Keratinocyte (primary cell): ENCODE data around the gene KRT79. TPM values are rescaled to one million over a fixed set of nuclear protein-coding genes. Genes with fewer than 3 reads are reported as not detected.
"Not testable (repeated sequence)": the region's sequence is repeated elsewhere in the genome, so short reads cannot be mapped to it uniquely, and the experiment has no call there.

Source experiments
- DNase-seq: peaks from one replicate; pipeline ENCODE4 v3.0.0-alpha.2; 2011; ENCODE audit warnings: low read depth, missing footprints, low spot score
- FAIRE-seq: peaks from 2 replicates; lab custom pipeline; 2011; peaks lifted over from hg19 to GRCh38; lab: Jason Lieb, UNC
- H2AFZ ChIP-seq: 2 replicates; pipeline ENCODE4 v1.6.0; 2012; ENCODE audit warnings: low read length, control low read depth, inconsistent platforms; ENCODE audit not compliant: control insufficient read depth
- H3K27ac ChIP-seq: 2 replicates; pipeline ENCODE4 v1.5.1; 2011; ENCODE audit warnings: low read length; ENCODE audit not compliant: control insufficient read depth, insufficient read depth
- H3K27me3 ChIP-seq: 3 replicates; pipeline ENCODE4 v1.6.0; 2011; ENCODE audit warnings: low read length; ENCODE audit not compliant: control insufficient read depth, insufficient read depth; ENCODE audit errors: extremely low read depth
- H3K36me3 ChIP-seq, 2 experiments: 2 replicates in 1 of 2; 3 replicates in 1 of 2; pipeline ENCODE4 v1.5.1; 2011; ENCODE audit warnings: low read length in 2 of 2, mild to moderate bottlenecking in 1 of 2; ENCODE audit not compliant: control insufficient read depth in 2 of 2, insufficient read depth in 2 of 2; ENCODE audit errors: extremely low read depth in 1 of 2
- H3K4me1 ChIP-seq: 3 replicates; pipeline ENCODE4 v1.5.1; 2011; ENCODE audit warnings: low read length; ENCODE audit not compliant: control insufficient read depth, insufficient read depth; ENCODE audit errors: extremely low read depth
- H3K4me2 ChIP-seq: 3 replicates; pipeline ENCODE4 v1.6.0; 2011; ENCODE audit warnings: low read depth, low read length; ENCODE audit not compliant: control insufficient read depth, insufficient read depth; ENCODE audit errors: extremely low read depth
- H3K4me3 ChIP-seq, 3 experiments: fragments of 200-600 bp in 1 of 3; sonication (generic) in 1 of 3; 2 replicates in 2 of 3; 3 replicates in 1 of 3; pipeline ENCODE4 v1.5.1; 2011 to 2016; ENCODE audit warnings: low read length in 3 of 3, mild to moderate bottlenecking in 3 of 3, control low read depth in 2 of 3, inconsistent platforms in 1 of 3, low read depth in 1 of 3, mixed read lengths in 1 of 3, mixed run types in 1 of 3, moderate library complexity in 1 of 3; ENCODE audit not compliant: control insufficient read depth in 2 of 3, insufficient read depth in 2 of 3; ENCODE audit errors: extremely low read depth in 1 of 3
- H3K79me2 ChIP-seq: 2 replicates; pipeline ENCODE4 v1.6.0; 2012; ENCODE audit warnings: low read length; ENCODE audit not compliant: control insufficient read depth, insufficient read depth
- H3K9ac ChIP-seq: 3 replicates; pipeline ENCODE4 v1.6.0; 2011; ENCODE audit warnings: low read length; ENCODE audit not compliant: control insufficient read depth, insufficient read depth; ENCODE audit errors: extremely low read depth
- H3K9me1 ChIP-seq: 3 replicates; pipeline ENCODE4 v1.6.0; 2011; ENCODE audit warnings: low read length; ENCODE audit not compliant: control insufficient read depth, insufficient read depth; ENCODE audit errors: extremely low read depth
- H3K9me3 ChIP-seq: 2 replicates; pipeline ENCODE4 v1.5.1; 2012; ENCODE audit warnings: low read depth, low read length; ENCODE audit not compliant: control insufficient read depth
- H4K20me1 ChIP-seq: 3 replicates; pipeline ENCODE4 v1.6.0; 2011; ENCODE audit warnings: low read length; ENCODE audit not compliant: control insufficient read depth, insufficient read depth; ENCODE audit errors: extremely low read depth
- CTCF ChIP-seq, 3 experiments: IDR thresholded peaks in 1 of 3; conservative IDR thresholded peaks in 1 of 3; optimal IDR thresholded peaks in 1 of 3; 2 replicates in 2 of 3; 3 replicates in 1 of 3; pipeline versions ENCODE3 to v1.5.1; 2011; ENCODE audit warnings: low read length in 3 of 3, mild to moderate bottlenecking in 3 of 3, moderate library complexity in 2 of 3, control low read depth in 1 of 3, inconsistent platforms in 1 of 3; ENCODE audit not compliant: insufficient read depth in 2 of 3; ENCODE audit errors: extremely low read depth in 1 of 3
- EZH2 ChIP-seq: IDR thresholded peaks from one replicate; pipeline ENCODE4 v1.6.1; 2012; ENCODE audit warnings: inconsistent platforms, mild to moderate bottlenecking, low read length, moderate library complexity
- dilution Hi-C: fragments of 300-500 bp; cut with MboI; formaldehyde crosslinking; loops from one replicate; pipeline ENCODE4 v1.7.0; 2020; ENCODE audit warnings: low sequenced_read_pairs; ENCODE audit not compliant: extremely low pct_ligation_motif_present
- polyA plus RNA-seq, 5 experiments: library from polyadenylated mRNA; depleted of rRNA in 3 of 5; stranded (reverse) in 3 of 5; stranded (forward) in 1 of 5; unstranded in 1 of 5; fragments of >200 nt; gene quantifications; 1 replicate in 1 of 5; 2 replicates in 3 of 5; 3 replicates in 1 of 5; pipeline versions ENCODE4 v1.2.1 to v1.2.3, GENCODE V29; 2011 to 2012; ENCODE audit warnings: missing spikeins in 2 of 5, low read depth in 1 of 5, low replicate concordance in 1 of 5

Gene KRT79
- polyA plus RNA-seq, 1 donor (not counting 4 experiments of a cell fraction or from before 2014, with no cell fraction given): 0.09 TPM

GRCh38 chr12:52796429-52796794, 37.7 kb downstream of the KRT79 start:
- Histone ChIP-seq H3K36me3 (no peaks in the 10 kb centered on the region), H3K9ac (no peak overlapping the region), H3K4me1 (peaks cover 39% of the 10 kb centered on the region), H3K27ac (no peak overlapping the region), H3K79me2 (no peaks in the 10 kb centered on the region), H3K4me3 (no peak overlapping the region), H4K20me1 (no peaks in the 10 kb centered on the region), H3K4me2 (no peak overlapping the region), H3K27me3 (peaks cover 12% of the 10 kb centered on the region), H3K9me3 (no peaks in the 10 kb centered on the region), H2AFZ (no peak overlapping the region), H3K9me1 (no peaks in the 10 kb centered on the region)
- TF ChIP-seq CTCF (optimal IDR thresholded peaks at IDR 0.05 in 1 of 3, IDR thresholded peaks at IDR 0.05 in 1 of 3, conservative IDR thresholded peaks at IDR 0.05 in 1 of 3; ENCODE audit: extremely low read depth in 1 of 3, insufficient read depth in 2 of 3, low read length in 3 of 3) (no peak), EZH2 (no peak)
- no peak for FAIRE-seq
- no peak for DNase-seq
- dilution Hi-C loops: no loop called here

GRCh38 chr12:52795694-52796428, 38.2 kb downstream of the KRT79 start, which contains the start of gene KRT3:
TSS of gene KRT3 (minus strand) at chr12:52796117. CDS start at chr12:52796042, 75 bp downstream.
- TF ChIP-seq CTCF (optimal IDR thresholded peaks at IDR 0.05 in 1 of 3, IDR thresholded peaks at IDR 0.05 in 1 of 3, conservative IDR thresholded peaks at IDR 0.05 in 1 of 3; ENCODE audit: extremely low read depth in 1 of 3, insufficient read depth in 2 of 3, low read length in 3 of 3) (no peak), EZH2 (no peak)
- Histone ChIP-seq H3K4me3 (no peak within 1 kb of the TSS), H3K27me3 (peaks cover 18% of the 10 kb centered on the region), H3K4me2 (no peak within 1 kb of the TSS), H3K36me3 (no peaks in the 10 kb centered on the region), H3K4me1 (peaks cover 39% of the 10 kb centered on the region), H3K9me3 (no peaks in the 10 kb centered on the region), H3K9ac (no peak within 1 kb of the TSS), H3K9me1 (no peaks in the 10 kb centered on the region), H3K27ac (no peak within 1 kb of the TSS), H3K79me2 (no peaks in the 10 kb centered on the region), H2AFZ (no peak within 1 kb of the TSS), H4K20me1 (no peaks in the 10 kb centered on the region)
- dilution Hi-C loops: no loop called here
- DNase-seq: no peak
- FAIRE-seq: no peak

- H3K4me2 ChIP-seq, dilution Hi-C loops, H3K9me3 ChIP-seq, H2AFZ ChIP-seq, FAIRE-seq, H4K20me1 ChIP-seq, H3K4me3 ChIP-seq, H3K36me3 ChIP-seq, DNase-seq, H3K9me1 ChIP-seq, H3K79me2 ChIP-seq, H3K27ac ChIP-seq, H3K9ac ChIP-seq: not testable (repeated sequence)
- Histone ChIP-seq H3K4me1 (peaks cover 39% of the 10 kb centered on the region), H3K27me3 (peaks cover 24% of the 10 kb centered on the region)
Measured at GRCh38 chr12:52795332-52795674, 38.8 kb downstream of the KRT79 start.
